Panc1 (cell line): Measurements from ENCODE around the gene CRIP3. TPM values are rescaled to one million over a fixed set of nuclear protein-coding genes. Genes with fewer than 3 reads are reported as not detected.

Experiments
- ATAC-seq: fragments of 200-7000 bp; cut with Tn5 transposase; 2 replicates; pipeline ENCODE4 v1.9.1; 2020; ENCODE audit warnings: mild to moderate bottlenecking, moderate library complexity
- BruUV-seq: library from RNA; stranded (reverse); fragments of 400-500 nt; replicated peaks from 2 replicates; lab custom pipeline; 2021; lab: Mats Ljungman, UMichigan
- CTCF ChIA-PET: fragments of 300-600 bp; sonication (Branson Sonifier 250); formaldehyde crosslinking; loops from one replicate; lab custom pipeline; 2022; ENCODE audit warnings: antibody characterized with exemption; lab: Charles Lee
- POLR2A ChIA-PET: fragments of 300-600 bp; sonication (Branson Sonifier 250); formaldehyde crosslinking; loops from one replicate; lab custom pipeline; 2022; ENCODE audit warnings: antibody characterized with exemption; lab: Charles Lee
- DNase-seq: peaks from one replicate; pipeline ENCODE4 v3.0.0-alpha.2; 2010; ENCODE audit warnings: low read depth, low spot score
- H3K27ac ChIP-seq: 2 replicates; pipeline ENCODE4 v1.5.1; 2011; ENCODE audit warnings: mild to moderate bottlenecking, low read length, inconsistent platforms
- H3K27me3 ChIP-seq: fragments of 200-500 bp; sonication (Bioruptor generic); 2 replicates; pipeline ENCODE4 v1.6.0; 2014; ENCODE audit warnings: low read length, inconsistent platforms; ENCODE audit not compliant: control insufficient read depth, insufficient read depth
- H3K36me3 ChIP-seq: fragments of 200-500 bp; sonication (Bioruptor generic); 2 replicates; pipeline ENCODE4 v1.5.1; 2014; ENCODE audit warnings: inconsistent platforms, mild to moderate bottlenecking, low read length, moderate library complexity; ENCODE audit not compliant: control insufficient read depth, insufficient read depth
- H3K4me1 ChIP-seq: 2 replicates; pipeline ENCODE4 v1.5.1; 2011; ENCODE audit warnings: inconsistent platforms, mild to moderate bottlenecking, low read length, moderate library complexity; ENCODE audit not compliant: control insufficient read depth, insufficient read depth
- H3K4me3 ChIP-seq, 2 experiments: 2 replicates each; pipeline ENCODE4 v1.5.1; 2011 to 2012; ENCODE audit warnings: low read depth in 2 of 2, low read length in 2 of 2, mild to moderate bottlenecking in 2 of 2, inconsistent platforms in 1 of 2, moderate library complexity in 1 of 2
- H3K9me3 ChIP-seq: fragments of 200-500 bp; sonication (Bioruptor generic); 2 replicates; pipeline ENCODE4 v1.5.1; 2014; ENCODE audit warnings: low read depth, mild to moderate bottlenecking, inconsistent platforms, low read length, moderate library complexity; ENCODE audit not compliant: control insufficient read depth, insufficient read depth
- POLR2AphosphoS5 ChIP-seq: IDR thresholded peaks from 2 replicates; pipeline ENCODE4 v1.6.1; 2012; ENCODE audit warnings: mild to moderate bottlenecking, low read depth, low read length, moderate library complexity
- SIN3A ChIP-seq: IDR thresholded peaks from 2 replicates; pipeline ENCODE4 v1.6.1; 2012; ENCODE audit warnings: low read depth, mild to moderate bottlenecking, low read length, moderate library complexity, borderline replicate concordance; ENCODE audit not compliant: insufficient read depth
- TCF7L2 ChIP-seq: IDR thresholded peaks from 2 replicates; pipeline ENCODE4 v1.6.1; 2011; ENCODE audit warnings: mild to moderate bottlenecking, low read depth, low read length, inconsistent platforms
- in situ Hi-C: cut with HindIII; loops from 2 replicates; pipeline ENCODE4 v1.10.0; 2016; ENCODE audit warnings: low sequenced_read_pairs, low pct_unique_long_range_greater_than_20kb
- intact Hi-C: fragments of 100-400 bp; cut with micrococcal nuclease; formaldehyde crosslinking; loops from one replicate; pipeline ENCODE4 v1.10.0; 2022; ENCODE audit not compliant: unreplicated experiment
- total RNA-seq: library from RNA; stranded (reverse); gene quantifications from one replicate; pipeline ENCODE4 v1.2.1, GENCODE V29; 2021; ENCODE audit not compliant: unreplicated experiment
- TF ChIP-seq, protein P1 (sequence below), 2 experiments: IDR thresholded peaks; 2 replicates each; pipeline ENCODE4 v1.6.1; 2011 to 2012; ENCODE audit warnings: low read depth in 2 of 2, control low read depth in 1 of 2, low read length in 1 of 2, mild to moderate bottlenecking in 1 of 2, moderate library complexity in 1 of 2; ENCODE audit not compliant: insufficient read depth in 1 of 2
- TF ChIP-seq, protein P2 (sequence below): fragments of 450-650 bp; IDR thresholded peaks from 2 replicates; pipeline ENCODE4 v1.5.1; 2017; ENCODE audit warnings: mild to moderate bottlenecking

The CRIP3 gene
- total RNA-seq, 1 experiment from 2014 or later: 0.64 TPM

DNA sequence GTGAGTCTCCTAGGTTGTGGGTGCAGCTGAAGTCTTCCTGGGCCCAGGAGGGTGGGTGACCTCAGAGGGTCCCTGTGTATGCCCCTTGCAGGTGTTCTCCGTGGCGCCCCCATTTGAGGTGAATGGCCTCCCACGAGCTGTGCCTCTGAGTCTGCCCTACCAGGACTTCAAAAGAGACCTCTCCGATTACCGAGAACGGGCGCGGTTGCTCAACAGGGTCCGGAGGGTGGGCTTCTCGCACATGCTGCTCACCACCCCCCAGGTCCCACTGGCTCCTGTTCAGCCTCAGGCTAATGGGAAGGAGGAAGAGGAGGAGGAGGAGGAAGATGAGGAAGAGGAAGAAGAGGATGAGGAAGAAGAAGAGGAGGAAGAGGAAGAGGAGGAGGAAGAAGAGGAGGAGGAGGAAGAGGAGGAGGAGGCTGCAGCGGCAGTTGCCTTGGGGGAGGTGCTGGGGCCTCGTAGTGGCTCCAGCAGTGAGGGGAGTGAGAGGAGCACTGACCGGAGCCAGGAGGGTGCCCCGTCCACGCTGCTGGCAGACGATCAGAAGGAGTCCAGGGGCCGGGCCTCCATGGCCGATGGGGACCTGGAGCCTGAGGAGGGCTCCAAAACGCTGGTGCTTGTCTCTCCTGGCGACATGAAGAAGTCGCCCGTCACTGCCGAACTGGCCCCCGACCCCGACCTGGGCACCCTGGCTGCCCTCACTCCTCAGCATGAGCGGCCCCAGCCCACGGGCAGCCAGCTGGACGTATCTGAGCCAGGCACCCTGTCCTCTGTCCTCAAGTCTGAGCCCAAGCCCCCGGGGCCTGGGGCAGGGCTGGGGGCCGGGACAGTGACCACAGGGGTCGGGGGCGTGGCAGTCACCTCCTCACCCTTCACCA is 25.8 kb downstream of the CRIP3 start:
- Histone ChIP-seq H3K4me1 (no peaks in the 10 kb centered on the region; the same call in 1 of the 2 replicates), H3K36me3 (no peaks in the 10 kb centered on the region), H3K9me3 (no peaks in the 10 kb centered on the region), H3K4me3 (no peak overlapping the region), H3K27me3 (no peaks in the 10 kb centered on the region; the same call in 1 of the 2 replicates), H3K27ac (no peak overlapping the region)
- intact Hi-C loops: no loop called here
- ChIA-PET POLR2A (no interaction called here), CTCF (interaction anchor here (0.7 kb wide), 1 partner anchor 25 kb away, joined by 3 read pairs; the partner anchor contains the start of gene CRIP3)
- TF ChIP-seq TCF7L2 (no peak), SIN3A (no peak)
- TF ChIP-seq, protein P1, sequence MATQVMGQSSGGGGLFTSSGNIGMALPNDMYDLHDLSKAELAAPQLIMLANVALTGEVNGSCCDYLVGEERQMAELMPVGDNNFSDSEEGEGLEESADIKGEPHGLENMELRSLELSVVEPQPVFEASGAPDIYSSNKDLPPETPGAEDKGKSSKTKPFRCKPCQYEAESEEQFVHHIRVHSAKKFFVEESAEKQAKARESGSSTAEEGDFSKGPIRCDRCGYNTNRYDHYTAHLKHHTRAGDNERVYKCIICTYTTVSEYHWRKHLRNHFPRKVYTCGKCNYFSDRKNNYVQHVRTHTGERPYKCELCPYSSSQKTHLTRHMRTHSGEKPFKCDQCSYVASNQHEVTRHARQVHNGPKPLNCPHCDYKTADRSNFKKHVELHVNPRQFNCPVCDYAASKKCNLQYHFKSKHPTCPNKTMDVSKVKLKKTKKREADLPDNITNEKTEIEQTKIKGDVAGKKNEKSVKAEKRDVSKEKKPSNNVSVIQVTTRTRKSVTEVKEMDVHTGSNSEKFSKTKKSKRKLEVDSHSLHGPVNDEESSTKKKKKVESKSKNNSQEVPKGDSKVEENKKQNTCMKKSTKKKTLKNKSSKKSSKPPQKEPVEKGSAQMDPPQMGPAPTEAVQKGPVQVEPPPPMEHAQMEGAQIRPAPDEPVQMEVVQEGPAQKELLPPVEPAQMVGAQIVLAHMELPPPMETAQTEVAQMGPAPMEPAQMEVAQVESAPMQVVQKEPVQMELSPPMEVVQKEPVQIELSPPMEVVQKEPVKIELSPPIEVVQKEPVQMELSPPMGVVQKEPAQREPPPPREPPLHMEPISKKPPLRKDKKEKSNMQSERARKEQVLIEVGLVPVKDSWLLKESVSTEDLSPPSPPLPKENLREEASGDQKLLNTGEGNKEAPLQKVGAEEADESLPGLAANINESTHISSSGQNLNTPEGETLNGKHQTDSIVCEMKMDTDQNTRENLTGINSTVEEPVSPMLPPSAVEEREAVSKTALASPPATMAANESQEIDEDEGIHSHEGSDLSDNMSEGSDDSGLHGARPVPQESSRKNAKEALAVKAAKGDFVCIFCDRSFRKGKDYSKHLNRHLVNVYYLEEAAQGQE (IDR thresholded peaks at IDR 0.05; ENCODE audit: insufficient read depth in 1 of 2, low read depth in 2 of 2, low read length in 1 of 2): no peak
- no peak for ATAC-seq
- no TSS peak for BruUV-seq
- no peak for DNase-seq
- in situ Hi-C loops: no loop called here

DNA sequence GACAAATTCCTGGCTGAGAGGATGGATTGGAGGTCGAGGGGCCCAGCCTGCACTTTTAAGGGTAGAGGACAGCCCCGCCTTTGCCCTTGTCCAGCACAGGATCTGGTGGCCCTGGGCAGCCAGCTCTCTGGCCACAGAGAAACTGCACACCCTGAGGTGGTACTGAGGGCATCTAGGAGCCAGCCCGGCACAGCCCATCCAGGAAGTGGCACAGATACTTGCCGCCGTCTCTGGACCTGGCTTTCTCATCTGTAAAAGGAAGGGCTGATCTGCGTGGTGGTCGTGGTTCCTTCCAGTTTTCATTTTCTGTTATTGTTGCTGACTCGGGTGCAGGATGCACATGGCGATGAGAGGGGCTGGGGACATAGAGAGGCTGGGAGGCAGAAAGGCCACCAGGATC is 26.6 kb downstream of the CRIP3 start:
- Histone ChIP-seq H3K27ac (no peak overlapping the region), H3K9me3 (no peaks in the 10 kb centered on the region), H3K27me3 (no peaks in the 10 kb centered on the region; the same call in 1 of the 2 replicates), H3K4me1 (no peaks in the 10 kb centered on the region; the same call in 1 of the 2 replicates), H3K4me3 (no peak overlapping the region), H3K36me3 (no peaks in the 10 kb centered on the region)
- DNase-seq (no peak), ATAC-seq (no peak)
- in situ Hi-C loops: no loop called here
- ChIA-PET POLR2A (no interaction called here), CTCF (interaction anchor here (0.7 kb wide), 1 partner anchor 26 kb away, joined by 3 read pairs; the partner anchor contains the start of gene CRIP3)
- TF ChIP-seq SIN3A (no peak), TCF7L2 (no peak), POLR2AphosphoS5 (no peak)
- TF ChIP-seq, protein P1 (IDR thresholded peaks at IDR 0.05; ENCODE audit: insufficient read depth in 1 of 2, low read depth in 2 of 2, low read length in 1 of 2): no peak
- TF ChIP-seq, protein P2, sequence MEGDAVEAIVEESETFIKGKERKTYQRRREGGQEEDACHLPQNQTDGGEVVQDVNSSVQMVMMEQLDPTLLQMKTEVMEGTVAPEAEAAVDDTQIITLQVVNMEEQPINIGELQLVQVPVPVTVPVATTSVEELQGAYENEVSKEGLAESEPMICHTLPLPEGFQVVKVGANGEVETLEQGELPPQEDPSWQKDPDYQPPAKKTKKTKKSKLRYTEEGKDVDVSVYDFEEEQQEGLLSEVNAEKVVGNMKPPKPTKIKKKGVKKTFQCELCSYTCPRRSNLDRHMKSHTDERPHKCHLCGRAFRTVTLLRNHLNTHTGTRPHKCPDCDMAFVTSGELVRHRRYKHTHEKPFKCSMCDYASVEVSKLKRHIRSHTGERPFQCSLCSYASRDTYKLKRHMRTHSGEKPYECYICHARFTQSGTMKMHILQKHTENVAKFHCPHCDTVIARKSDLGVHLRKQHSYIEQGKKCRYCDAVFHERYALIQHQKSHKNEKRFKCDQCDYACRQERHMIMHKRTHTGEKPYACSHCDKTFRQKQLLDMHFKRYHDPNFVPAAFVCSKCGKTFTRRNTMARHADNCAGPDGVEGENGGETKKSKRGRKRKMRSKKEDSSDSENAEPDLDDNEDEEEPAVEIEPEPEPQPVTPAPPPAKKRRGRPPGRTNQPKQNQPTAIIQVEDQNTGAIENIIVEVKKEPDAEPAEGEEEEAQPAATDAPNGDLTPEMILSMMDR: no peak
- BruUV-seq: no TSS peak
- intact Hi-C loops: no loop called here
